Thyroid gland (tissue), 4 donors: ENCODE measurements around the gene PTPN18. TPM values are rescaled to one million over a fixed set of nuclear protein-coding genes. Genes with fewer than 3 reads are reported as not detected.

Source experiments
- DNase-seq, 2 donors: peaks; one replicate each; pipeline ENCODE4 v3.0.0-alpha.2; 2019
- H3K27ac ChIP-seq, 3 donors: fragments of 200-600 bp; sonication (generic); 1 replicate in 2 of 3; 2 replicates in 1 of 3; pipeline ENCODE4 v1.5.1; 2016 to 2019; ENCODE audit warnings: mild to moderate bottlenecking in 1 of 3, moderate library complexity in 1 of 3
- H3K27me3 ChIP-seq: fragments of 200-600 bp; sonication (generic); one replicate; pipeline ENCODE4 v1.5.1; 2019
- H3K36me3 ChIP-seq, 2 donors: fragments of 200-600 bp; sonication (generic); one replicate each; pipeline ENCODE4 v1.5.1; 2016 to 2019
- H3K4me1 ChIP-seq, 2 donors: fragments of 200-600 bp; sonication (generic); one replicate each; pipeline ENCODE4 v1.5.1; 2017 to 2019
- H3K4me3 ChIP-seq, 3 donors: fragments of 200-600 bp; sonication (generic); replicated peaks in 1 of 3; 1 replicate in 2 of 3; 2 replicates in 1 of 3; pipeline ENCODE4 v1.5.1; 2016; ENCODE audit warnings: mild to moderate bottlenecking in 1 of 3
- H3K9me3 ChIP-seq: fragments of 200-600 bp; sonication (generic); one replicate; pipeline ENCODE4 v1.5.1; 2017
- CTCF ChIP-seq, 6 experiments: fragments of 200-600 bp in 3 of 6; fragments of 450-650 bp in 3 of 6; sonication (generic) in 3 of 6; IDR thresholded peaks; one replicate each; pipeline ENCODE4 v1.5.1; 2016 to 2019; ENCODE audit warnings: antibody characterized with exemption in 6 of 6, mild to moderate bottlenecking in 2 of 6, inconsistent platforms in 1 of 6, moderate library complexity in 1 of 6
- POLR2A ChIP-seq, 2 donors: fragments of 450-650 bp; IDR thresholded peaks; one replicate each; pipeline ENCODE4 v1.6.1; 2017; ENCODE audit warnings: antibody characterized with exemption in 2 of 2, mild to moderate bottlenecking in 2 of 2, moderate library complexity in 1 of 2
- WGBS, 2 donors: methylation state at CpG; one replicate each; pipeline ENCODE4 v1.1.5; 2017; 5-methylcytosine and 5-hydroxymethylcytosine counted together
- intact Hi-C: fragments of 100-400 bp; cut with DNase I; formaldehyde crosslinking; loops from one replicate; pipeline ENCODE4 v1.15.1; 2023
- total RNA-seq, 4 donors: library from RNA; depleted of rRNA; stranded (reverse); fragments of >200 nt; gene quantifications; one replicate each; pipeline ENCODE4 v1.2.3, GENCODE V29; 2016

The PTPN18 gene
- total RNA-seq, 4 donors from 2014 or later, result 45.5 to 69.8 (median 57.4) TPM

DNA sequence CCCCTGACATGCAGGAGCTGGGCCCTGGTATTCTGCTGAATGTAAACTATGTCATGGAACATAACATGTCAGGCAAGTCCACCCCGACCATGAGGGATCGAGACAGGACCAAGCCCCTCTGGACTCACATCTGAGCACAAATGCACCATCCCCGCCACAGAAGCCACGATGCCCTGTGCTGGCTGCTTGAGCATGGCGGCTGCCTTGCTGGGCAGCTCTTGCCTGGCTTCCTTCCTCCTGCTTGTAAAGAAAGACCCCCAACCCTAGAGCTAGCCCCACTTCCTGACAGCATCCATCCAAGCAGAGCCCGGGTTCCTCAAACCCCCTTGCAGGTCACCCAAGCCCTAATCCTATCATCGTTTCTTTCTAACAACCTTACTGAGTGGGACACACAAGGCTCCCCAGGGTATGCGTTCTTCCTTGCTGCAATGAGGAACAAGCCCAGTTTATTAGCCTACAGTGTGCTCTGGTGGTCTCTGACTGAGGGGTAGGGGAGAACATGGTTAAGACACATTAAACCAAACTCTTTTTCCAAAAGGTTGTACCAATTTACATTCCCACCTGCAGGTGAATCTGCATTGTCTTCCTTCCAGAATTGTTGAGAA is 26.6 kb downstream of the PTPN18 start:
- H3K36me3 ChIP-seq, result no peaks in the 10 kb centered on the region
- DNase-seq, result no peak
- peaks cover 0 to 5% of the 10 kb centered on the region in 2 donors for H3K4me1 ChIP-seq
- no peaks in the 10 kb centered on the region for H3K27me3 ChIP-seq
- 96 to 97% methylated on average over 8 of the region's 8 CpGs for WGBS, 2 donors
- intact Hi-C loops, result no loop called here
- H3K27ac ChIP-seq, result no peak overlapping the region
- no peak for TF ChIP-seq CTCF (IDR thresholded peaks at IDR 0.05)
- TF ChIP-seq POLR2A (IDR thresholded peaks at IDR 0.05), result no peak
- H3K4me3 ChIP-seq, result no peak overlapping the region
- H3K9me3 ChIP-seq, result no peaks in the 10 kb centered on the region

GRCh38 chr2:130385709-130386108 is 29.9 kb downstream of the PTPN18 start:
- Histone ChIP-seq H3K27me3 (no peaks in the 10 kb centered on the region), H3K4me1 (peaks cover 3 to 14% of the 10 kb centered on the region in 2 donors), H3K4me3 (no peak overlapping the region), H3K9me3 (no peaks in the 10 kb centered on the region), H3K27ac (no peak overlapping the region), H3K36me3 (no peaks in the 10 kb centered on the region)
- 94 to 98% methylated on average over 3 of the region's 3 CpGs for WGBS, 2 donors
- DNase-seq, result no peak
- no peak for TF ChIP-seq CTCF (IDR thresholded peaks at IDR 0.05)
- no peak for TF ChIP-seq POLR2A (IDR thresholded peaks at IDR 0.05)
- intact Hi-C loops, result no loop called here

DNA sequence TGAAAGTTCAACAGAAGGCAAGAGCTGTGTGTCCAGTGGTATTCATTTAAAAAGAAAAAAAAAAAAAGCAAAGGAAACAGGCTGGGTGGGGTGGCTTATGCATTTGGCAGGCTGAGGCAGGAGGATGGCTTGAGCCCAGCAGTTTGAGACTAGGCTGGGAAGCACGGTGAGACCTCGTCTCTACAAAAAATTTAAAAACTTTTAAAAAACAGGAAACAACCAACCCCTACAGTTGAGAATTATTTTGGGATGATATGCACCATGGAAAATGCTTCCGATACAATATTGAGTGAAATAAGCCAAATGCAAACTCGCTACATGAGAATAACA is 31.2 kb downstream of the PTPN18 start:
- no peaks in the 10 kb centered on the region for H3K27me3 ChIP-seq
- peaks cover 6 to 19% of the 10 kb centered on the region in 2 donors for H3K4me1 ChIP-seq
- TF ChIP-seq POLR2A (IDR thresholded peaks at IDR 0.05) (no peak), CTCF (IDR thresholded peaks at IDR 0.05) (no peak)
- WGBS, 2 donors, result 54 to 61% methylated on average over 4 of the region's 4 CpGs
- H3K36me3 ChIP-seq, result no peaks in the 10 kb centered on the region
- intact Hi-C loops, result no loop called here
- no peak overlapping the region for H3K27ac ChIP-seq
- DNase-seq, result no peak
- H3K9me3 ChIP-seq, result no peaks in the 10 kb centered on the region
- H3K4me3 ChIP-seq, result no peak overlapping the region

- TF ChIP-seq POLR2A (IDR thresholded peaks at IDR 0.05) (no peak), CTCF (IDR thresholded peaks at IDR 0.05) (no peak)
- 49 to 60% methylated on average over 3 to 4 of the region's 4 CpGs for WGBS, 2 donors
- no peaks in the 10 kb centered on the region for H3K27me3 ChIP-seq
- no peaks in the 10 kb centered on the region for H3K9me3 ChIP-seq
- peaks cover 6 to 22% of the 10 kb centered on the region in 2 donors for H3K4me1 ChIP-seq
- intact Hi-C loops, result no loop called here
- no peak overlapping the region for H3K4me3 ChIP-seq
- H3K27ac ChIP-seq, result peak overlapping the region in 1 of 3 donors; percentile 0
- DNase-seq, result no peak
- no peaks in the 10 kb centered on the region for H3K36me3 ChIP-seq
These were observed 31.9 kb downstream of the PTPN18 start for GRCh38 chr2:130387804-130388203.

- DNase-seq, result no peak
These were observed 32.5 kb downstream of the PTPN18 start for GRCh38 chr2:130388221-130388907.

More at GRCh38 chr2:130388221-130388907, 32.5 kb downstream of the PTPN18 start:
- Histone ChIP-seq H3K36me3 (no peaks in the 10 kb centered on the region), H3K4me1 (peaks cover 6 to 22% of the 10 kb centered on the region in 2 donors), H3K27me3 (no peaks in the 10 kb centered on the region), H3K4me3 (no peak overlapping the region), H3K9me3 (no peaks in the 10 kb centered on the region), H3K27ac (peak overlapping the region in 1 of 3 donors; percentile 0)
- 80 to 84% methylated on average over 8 of the region's 8 CpGs for WGBS, 2 donors
- TF ChIP-seq CTCF (IDR thresholded peaks at IDR 0.05) (no peak), POLR2A (IDR thresholded peaks at IDR 0.05) (no peak)
- intact Hi-C loops, result no loop called here
